Measurements from ENCODE around the gene GAL3ST1.

Gene GAL3ST1

DNA sequence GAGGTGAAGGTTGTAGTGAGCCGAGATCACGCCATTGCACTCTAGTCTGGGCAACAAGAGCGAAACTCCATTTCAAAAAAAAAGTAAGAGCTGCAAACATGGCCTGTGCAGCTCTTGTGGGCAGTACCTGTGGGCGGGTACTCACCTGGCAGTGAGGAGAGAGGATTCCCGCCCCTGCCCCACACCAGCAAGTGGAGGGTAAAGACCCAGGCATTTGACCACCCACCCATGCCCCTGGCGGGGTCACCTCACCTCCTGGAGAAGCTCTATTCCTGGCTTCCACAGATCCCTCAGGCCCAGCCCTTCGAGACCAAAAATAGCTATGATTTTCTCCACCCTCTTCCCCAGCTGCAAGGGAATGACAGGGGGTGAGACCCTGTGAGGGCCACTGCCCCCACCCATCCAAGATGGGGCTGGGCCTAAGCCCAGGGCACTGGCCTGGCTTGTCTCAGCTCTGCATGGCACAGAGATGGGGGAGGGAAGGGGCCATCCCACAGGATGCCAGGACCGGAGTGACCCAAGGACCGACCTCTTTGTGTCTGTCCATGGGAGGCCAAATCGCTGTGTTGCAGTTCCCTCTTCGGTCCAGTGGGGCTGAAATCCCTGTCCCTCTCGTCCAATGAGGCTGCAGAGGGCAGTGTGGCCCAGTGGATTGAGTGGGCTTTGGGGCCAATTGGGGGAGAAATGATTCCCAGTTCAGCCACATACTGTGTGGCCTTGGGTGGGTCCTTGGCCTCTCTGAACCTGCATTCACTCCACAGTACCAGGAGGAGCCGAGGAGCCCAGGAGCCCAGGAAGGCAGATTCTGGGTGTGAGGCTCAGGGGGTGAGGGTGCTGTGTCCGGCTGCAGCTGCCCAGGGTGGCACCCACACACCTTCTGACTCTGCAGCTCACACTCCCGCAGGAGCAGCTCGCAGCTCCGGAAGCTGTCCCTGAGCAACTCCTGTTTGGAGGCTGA is 42.5 kb downstream of the GAL3ST1 start:
- no peak for DNase-seq

DNA sequence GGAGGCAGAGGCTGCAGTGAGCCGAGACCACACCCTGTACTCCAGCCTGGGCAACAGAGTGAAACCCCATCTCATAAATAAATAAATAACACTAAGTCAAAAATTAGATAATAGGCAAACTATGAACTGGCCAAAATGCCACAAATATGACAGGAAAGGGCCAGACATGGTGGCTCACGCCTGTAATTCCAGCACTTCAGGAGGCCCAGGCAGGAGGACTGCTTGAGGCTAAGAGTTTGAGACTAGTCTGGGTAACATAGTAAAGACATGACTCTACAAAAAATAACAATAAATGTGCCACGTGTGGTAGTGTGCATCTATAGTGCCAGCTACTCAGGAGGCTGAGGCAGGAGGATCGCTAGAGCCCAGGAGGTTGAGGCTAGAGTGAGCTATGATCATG is 47.8 kb downstream of the GAL3ST1 start:
- no peak for DNase-seq

DNA sequence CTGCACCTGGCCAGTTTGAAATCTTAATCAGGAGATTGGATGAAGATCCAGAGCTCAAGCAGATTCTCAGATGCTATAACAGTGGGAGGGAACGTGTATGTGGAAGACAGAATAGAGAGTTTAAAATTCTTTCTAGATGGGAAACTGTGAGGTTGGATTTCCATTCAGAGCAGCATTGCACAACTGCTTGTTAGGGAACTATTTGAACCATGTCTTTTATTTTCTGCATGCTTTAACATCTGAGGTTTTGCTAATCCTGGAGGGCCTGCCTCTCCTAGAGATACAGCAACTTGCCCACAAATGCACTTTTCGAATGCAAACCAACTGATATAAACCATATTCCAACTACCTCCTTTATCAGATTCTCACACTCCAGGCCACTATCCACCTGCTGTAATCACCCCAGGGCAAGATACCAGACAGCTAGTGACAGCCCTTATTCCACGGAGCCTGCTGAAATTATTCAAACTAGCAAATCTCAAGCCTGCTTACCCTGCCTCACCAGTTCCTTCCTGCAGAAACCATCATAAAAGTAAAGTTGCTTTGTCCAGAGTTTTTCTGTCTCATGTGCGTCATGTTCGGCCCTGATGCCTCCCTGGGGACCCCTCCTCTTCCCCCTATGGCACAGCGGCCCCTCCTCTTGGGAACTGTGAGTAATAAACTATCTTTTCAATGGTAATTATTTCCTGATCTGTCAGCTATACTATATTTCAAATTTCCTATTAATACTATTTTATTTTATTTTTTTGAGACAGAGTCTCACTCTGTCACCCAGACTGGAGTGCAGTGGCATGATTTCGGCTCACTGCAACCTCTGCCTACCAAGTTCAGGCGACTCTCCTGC is 50.6 kb downstream of the GAL3ST1 start:
- no peak for DNase-seq

DNA sequence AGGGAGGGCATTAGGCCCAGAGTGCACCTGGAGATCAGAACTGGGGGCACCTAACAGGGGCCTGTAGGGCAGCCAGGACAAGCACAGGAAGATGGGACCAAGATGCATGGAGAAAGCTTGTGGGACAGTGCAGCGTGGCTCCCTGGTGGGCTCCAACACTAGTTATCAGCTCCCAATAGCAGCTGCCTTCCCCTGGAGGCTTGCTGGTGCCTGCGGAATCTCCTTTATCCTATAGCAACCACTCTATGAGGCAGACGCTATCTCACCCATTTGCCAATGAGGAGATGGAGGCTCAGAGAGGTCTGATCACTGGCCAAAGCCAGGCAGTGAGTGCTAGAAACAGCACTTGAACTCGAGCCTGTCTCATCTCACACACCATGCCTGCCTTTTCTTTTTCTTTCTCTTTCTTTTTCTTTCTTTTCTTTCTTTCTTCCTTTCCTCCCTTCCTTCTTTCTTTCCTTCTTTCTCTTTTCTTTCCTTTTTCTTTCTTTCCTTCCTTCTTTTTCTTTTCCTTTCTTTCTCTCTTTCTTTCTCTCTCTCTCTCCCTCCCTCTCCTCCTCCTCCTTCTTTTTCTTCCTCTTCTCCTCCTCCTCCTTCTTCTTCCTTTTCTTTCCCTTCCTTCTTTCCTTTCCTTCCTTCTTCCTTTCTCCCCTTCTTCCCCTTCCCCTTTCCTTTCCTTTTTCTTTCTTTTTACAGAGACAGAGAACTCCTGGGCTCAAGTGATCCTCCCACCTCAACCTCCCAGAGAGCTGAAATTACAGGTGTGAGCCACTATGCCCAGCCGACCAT is 52.9 kb downstream of the GAL3ST1 start:
- DNase-seq, result no peak

DNA sequence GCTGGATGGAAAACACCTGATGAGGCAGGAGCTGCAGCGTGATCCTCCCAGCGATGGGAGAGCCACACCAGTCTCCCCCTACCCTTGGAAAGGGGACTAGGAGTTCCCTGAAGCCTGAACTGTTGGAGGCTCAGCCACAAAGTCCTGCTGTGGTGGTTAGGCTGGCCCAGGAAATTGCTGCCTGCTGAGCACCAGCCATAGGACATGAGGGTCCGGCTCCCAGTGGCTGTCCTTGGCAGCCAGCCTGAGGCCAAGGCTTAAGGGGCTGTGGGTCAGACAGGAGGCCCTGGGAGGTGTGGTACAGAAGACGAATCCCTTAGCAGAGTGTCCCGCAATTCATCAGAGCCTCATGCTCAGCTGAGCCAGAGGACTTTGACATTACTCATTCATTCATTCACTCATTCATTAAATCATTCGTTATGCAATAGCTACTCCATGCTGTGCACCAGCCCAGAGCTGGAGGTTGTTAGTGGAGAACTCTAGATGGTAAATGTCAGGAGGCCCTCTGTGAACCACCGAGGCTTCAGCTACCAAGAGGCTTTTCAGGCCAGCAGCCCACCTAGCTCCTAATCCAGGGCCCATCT is 54.5 kb downstream of the GAL3ST1 start:
- no peak for DNase-seq

DNA sequence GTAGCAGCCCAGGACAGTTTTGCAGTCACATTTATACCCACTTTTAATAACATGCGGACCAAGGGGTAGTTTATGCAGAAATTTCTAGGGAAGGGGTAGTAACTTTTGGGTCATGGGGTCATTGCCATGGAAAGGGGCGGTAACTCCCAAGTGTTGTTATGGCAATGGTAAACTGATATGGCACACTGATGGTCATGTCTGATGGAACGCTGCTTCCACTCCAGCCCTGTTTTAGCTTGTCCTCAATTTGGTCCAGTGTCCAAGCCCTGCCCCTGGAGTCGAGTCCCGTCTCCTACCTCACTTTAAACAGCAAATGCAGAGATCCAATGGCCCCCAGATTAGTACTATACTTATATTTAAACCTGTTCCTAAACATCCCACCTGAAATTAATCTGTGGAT is 57.7 kb downstream of the GAL3ST1 start:
- no peak for DNase-seq

DNA sequence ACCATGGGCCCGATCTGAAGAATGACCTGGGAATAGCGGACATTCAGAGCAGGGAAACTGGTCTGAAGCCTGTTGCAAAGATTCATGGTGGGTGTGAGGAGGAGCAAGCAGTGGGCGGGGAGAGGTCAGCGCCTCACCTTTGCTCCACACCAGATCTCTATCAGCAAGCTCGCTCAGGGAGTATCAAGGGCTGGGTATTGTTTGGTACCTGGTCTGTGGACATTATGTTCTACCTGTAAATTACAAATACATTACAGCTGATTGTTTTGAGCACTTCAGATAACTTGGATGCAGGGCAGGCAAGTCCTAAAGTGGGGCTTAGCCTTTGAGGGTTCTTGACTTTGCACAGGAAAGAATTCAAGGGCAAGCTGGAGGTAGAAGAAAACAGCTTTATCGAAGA is 58.2 kb downstream of the GAL3ST1 start:
- DNase-seq, result no peak

DNA sequence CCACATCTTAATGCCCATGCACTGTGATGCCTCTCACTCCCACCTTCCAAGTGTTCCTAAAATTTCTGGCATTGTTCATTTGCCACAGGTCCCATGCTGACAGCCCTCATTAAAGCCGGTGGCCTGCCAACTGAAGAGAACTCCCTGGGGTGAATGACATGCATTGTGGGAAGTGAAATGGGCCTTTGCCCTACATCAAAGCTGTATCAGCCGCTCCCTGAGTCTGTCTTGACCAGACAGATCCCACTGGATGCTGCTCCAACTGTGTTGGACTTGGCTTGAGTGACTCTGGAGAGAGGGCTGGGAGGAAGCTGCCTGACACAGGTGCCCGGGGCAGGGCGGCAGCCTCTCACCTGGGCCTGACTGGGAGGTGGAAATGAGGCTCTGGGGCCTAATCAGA is 60.2 kb downstream of the GAL3ST1 start:
- no peak for DNase-seq

DNA sequence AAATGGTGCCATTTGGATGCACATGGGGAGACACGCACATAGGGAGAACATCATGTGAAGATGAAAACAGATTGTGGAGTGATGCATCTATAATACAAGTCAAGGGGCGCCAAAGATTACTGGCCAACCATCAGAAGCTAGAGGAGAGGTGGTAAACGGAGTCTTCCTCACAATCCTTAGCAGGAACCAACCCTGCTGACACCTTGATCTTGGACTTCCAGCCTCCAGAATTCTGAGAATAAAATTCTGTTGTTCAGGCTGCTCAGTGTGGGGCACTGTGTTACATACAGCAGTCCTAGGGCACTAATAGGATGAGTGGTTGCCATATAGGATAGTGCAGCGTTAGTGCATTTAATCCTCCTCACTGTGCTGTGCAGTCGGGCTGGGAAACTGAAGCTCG is 61.0 kb downstream of the GAL3ST1 start:
- no peak for DNase-seq

DNA sequence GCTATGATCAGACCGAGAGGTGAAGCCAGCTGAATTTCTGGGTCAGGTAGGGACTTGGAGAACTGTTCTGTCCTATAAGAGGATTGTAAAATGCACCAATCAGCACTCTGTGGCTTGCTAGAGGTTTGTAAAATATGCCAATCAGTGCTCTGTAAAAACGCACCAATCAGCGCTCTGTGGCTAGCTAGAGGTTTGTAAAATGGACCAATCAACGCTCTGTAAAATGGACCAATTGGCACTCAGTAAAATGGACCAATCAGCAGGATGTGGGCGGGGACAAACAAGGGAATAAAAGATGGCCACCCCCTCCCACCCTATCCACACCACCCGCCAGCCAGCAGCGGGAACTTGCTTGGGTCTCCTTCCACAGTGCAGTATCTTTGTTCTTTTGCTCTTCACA is 62.6 kb downstream of the GAL3ST1 start:
- DNase-seq, result no peak

DNA sequence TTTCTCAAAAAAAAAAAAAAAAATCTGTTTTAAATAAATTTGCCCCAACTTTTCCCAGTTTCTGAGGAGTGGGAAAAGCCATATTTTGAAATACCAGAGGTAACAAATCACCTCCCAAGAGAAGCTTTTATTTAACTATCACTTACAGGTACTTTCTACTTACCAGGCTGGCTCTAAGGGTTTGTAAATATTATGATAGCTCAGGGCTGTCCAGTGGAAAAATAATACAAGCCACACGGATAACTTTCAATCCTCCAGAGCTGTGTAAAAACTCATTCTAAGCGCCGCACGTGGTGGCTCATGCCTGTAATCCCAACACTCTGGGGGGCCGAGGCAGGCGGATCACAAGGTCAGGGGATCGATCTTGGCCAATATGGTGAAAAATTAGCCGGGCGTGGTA is 63.4 kb downstream of the GAL3ST1 start:
- peak; percentile 33 for DNase-seq

DNA sequence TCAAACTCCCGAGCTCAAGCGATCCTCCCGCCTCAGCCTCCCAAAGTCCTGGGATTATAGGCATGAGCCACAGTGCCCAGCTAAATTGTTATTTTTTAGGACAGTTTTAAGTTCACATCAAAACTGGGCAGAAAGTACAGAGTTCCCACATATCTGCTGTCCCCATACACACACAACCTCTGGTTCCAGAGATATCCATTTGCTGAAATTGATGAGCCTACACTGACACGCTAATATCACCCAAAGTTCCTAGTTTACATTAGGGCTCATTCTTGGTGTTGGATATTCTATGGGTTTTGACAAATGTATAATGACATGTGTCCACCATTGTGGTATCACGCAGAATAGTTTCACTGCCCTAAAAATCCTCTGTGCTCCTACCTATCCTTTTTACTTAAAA is 66.2 kb downstream of the GAL3ST1 start:
- DNase-seq, result no peak

DNA sequence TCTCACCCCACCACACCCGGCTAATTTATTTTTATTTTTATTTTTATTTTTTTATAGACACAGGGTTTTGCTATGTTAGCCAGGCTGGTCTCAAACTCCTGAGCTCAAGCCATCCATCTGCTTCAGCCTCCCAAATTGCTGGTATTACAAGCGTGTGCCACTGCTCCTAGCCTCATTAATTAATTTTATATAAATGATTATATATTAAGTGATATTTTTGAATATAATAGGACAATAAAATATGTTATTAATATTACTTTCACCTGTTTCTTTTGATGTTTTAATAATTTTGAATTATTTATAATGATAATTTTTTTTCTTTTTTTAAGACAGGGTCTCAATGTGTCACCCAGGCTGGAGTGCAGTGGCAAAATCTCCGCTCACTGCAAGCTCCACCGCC is 66.8 kb downstream of the GAL3ST1 start:
- no peak for DNase-seq

DNA sequence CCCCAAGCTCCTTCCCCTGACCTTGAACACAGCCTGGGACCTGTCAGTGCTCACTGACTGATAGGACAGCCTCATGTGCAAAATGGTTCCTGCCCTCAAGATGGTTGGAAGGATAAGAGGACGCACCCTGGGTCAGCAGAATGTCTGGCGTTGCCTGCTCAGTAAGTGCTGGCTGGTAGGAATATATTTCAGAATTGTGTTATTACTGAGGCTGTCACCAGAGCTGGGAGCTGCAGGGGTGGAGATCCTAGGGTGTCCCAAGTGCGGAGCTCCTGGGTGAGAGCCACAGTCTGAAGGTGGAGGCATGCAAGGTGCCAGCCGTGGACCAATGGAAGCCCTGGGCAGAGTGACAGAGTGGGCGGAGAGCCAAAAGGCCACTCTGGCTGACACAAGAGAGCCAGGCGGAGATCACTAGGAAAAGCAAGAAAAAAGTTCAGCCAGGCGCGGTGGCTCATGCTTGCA is 67.9 kb downstream of the GAL3ST1 start:
- DNase-seq, result no peak
